T-helper 17 cell (primary cell): ENCODE data around the gene PSMC1. TPM values are rescaled to one million over a fixed set of nuclear protein-coding genes. Genes with fewer than 3 reads are reported as not detected.
"Not testable (repeated sequence)": the region's sequence is repeated elsewhere in the genome, so short reads cannot be mapped to it uniquely, and the experiment has no call there.

Source experiments
- ATAC-seq: fragments of 150-1000 bp; cut with Tn5 transposase; 2 replicates; pipeline ENCODE4 v1.10.0; 2021; ENCODE audit warnings: mild to moderate bottlenecking, moderate library complexity
- DNase-seq, 3 donors: peaks; one replicate each; pipeline versions ENCODE4 v3.0.0 to v3.0.0-alpha.2; 2020 to 2021
- H3K9me3 ChIP-seq: one replicate; pipeline ENCODE4 v1.7.0; 2013; ENCODE audit warnings: low read length, mild to moderate bottlenecking; ENCODE audit not compliant: control insufficient read depth, poor library complexity, severe bottlenecking
- H3K27ac Mint-ChIP-seq: one replicate; pipeline ENCODE4 v1.8.0; 2022; ENCODE audit warnings: mild to moderate bottlenecking, moderate library complexity, mixed read lengths
- H3K27me3 Mint-ChIP-seq: one replicate; pipeline ENCODE4 v1.8.0; 2022; ENCODE audit warnings: mixed read lengths
- H3K36me3 Mint-ChIP-seq: one replicate; pipeline ENCODE4 v1.8.0; 2022; ENCODE audit warnings: low read depth, mixed read lengths
- H3K4me1 Mint-ChIP-seq: one replicate; pipeline ENCODE4 v1.8.0; 2022; ENCODE audit warnings: mild to moderate bottlenecking, mixed read lengths
- H3K4me3 Mint-ChIP-seq: one replicate; pipeline ENCODE4 v1.8.0; 2022; ENCODE audit warnings: mild to moderate bottlenecking, moderate library complexity, mixed read lengths
- total RNA-seq, 4 donors: library from RNA in 2 of 4; stranded (reverse) in 2 of 4; gene quantifications; one replicate each; pipeline ENCODE4 v1.2.3 and lab custom pipeline; 2022 to 2026

Gene PSMC1
- total RNA-seq (10 to 100 TPM; 61.6 to 65.8 TPM), total RNA-seq (lab: John Stamatoyannopoulos, UW) (44.1 to 74.7 reads per million in 2 donors)

- peak; percentile 53 to 76 (median 57) for DNase-seq
- no peaks in the 10 kb centered on the region for H3K27me3 Mint-ChIP-seq
- peak within 1 kb of the TSS; percentile 97 for H3K27ac Mint-ChIP-seq
- peak; percentile 93 for ATAC-seq
- peaks cover 8% of the 10 kb centered on the region for H3K36me3 Mint-ChIP-seq
- peaks cover 23% of the 10 kb centered on the region for H3K4me1 Mint-ChIP-seq
- H3K9me3 ChIP-seq = no peaks in the 10 kb centered on the region
- H3K4me3 Mint-ChIP-seq = peak within 1 kb of the TSS; percentile 91
Measured at GRCh38 chr14:90256354-90257131, at the start of gene PSMC1. PSMC1 (plus strand) TSS chr14:90256553; CDS start chr14:90256598, 45 bp downstream.

GRCh38 chr14:90213099-90213748 lies 43.1 kb upstream of the PSMC1 start:
- H3K9me3 ChIP-seq = no peaks in the 10 kb centered on the region
- no peak overlapping the region for H3K4me3 Mint-ChIP-seq
- H3K4me1 Mint-ChIP-seq = no peaks in the 10 kb centered on the region
- DNase-seq = no peak
- peaks cover 2% of the 10 kb centered on the region for H3K36me3 Mint-ChIP-seq
- H3K27me3 Mint-ChIP-seq = peaks cover 32% of the 10 kb centered on the region
- no peak for ATAC-seq
- no peak overlapping the region for H3K27ac Mint-ChIP-seq

- H3K27ac Mint-ChIP-seq = no peak overlapping the region
- DNase-seq (no peak), ATAC-seq (no peak)
- peaks cover 10% of the 10 kb centered on the region for H3K27me3 Mint-ChIP-seq
- no peaks in the 10 kb centered on the region for H3K36me3 Mint-ChIP-seq
- no peaks in the 10 kb centered on the region for H3K4me1 Mint-ChIP-seq
- no peaks in the 10 kb centered on the region for H3K9me3 ChIP-seq
- no peak overlapping the region for H3K4me3 Mint-ChIP-seq
Measured at GRCh38 chr14:90228478-90228877, 27.9 kb upstream of the PSMC1 start.

GRCh38 chr14:90229942-90230341 lies 26.4 kb upstream of the PSMC1 start:
- not testable (repeated sequence) for ATAC-seq, H3K27ac Mint-ChIP-seq, H3K4me3 Mint-ChIP-seq, H3K36me3 Mint-ChIP-seq, H3K4me1 Mint-ChIP-seq, DNase-seq, H3K9me3 ChIP-seq
- H3K27me3 Mint-ChIP-seq = peaks cover 12% of the 10 kb centered on the region

GRCh38 chr14:90235179-90235976 lies 21.0 kb upstream of the PSMC1 start:
- H3K27me3 Mint-ChIP-seq = peaks cover 11% of the 10 kb centered on the region
- H3K27ac Mint-ChIP-seq = peak overlapping the region; percentile 12
- H3K36me3 Mint-ChIP-seq = peaks cover 3% of the 10 kb centered on the region
- ATAC-seq = peak; percentile 76
- peaks cover 2% of the 10 kb centered on the region for H3K4me1 Mint-ChIP-seq
- peaks cover 12% of the 10 kb centered on the region for H3K9me3 ChIP-seq
- H3K4me3 Mint-ChIP-seq = no peak overlapping the region
- DNase-seq = peak; percentile 29 to 37 (median 33)

GRCh38 chr14:90239139-90239538 lies 17.2 kb upstream of the PSMC1 start:
- Mint-ChIP-seq H3K4me1 (peaks cover 2% of the 10 kb centered on the region), H3K36me3 (peaks cover 3% of the 10 kb centered on the region), H3K27ac (no peak overlapping the region), H3K27me3 (peaks cover 11% of the 10 kb centered on the region), H3K4me3 (no peak overlapping the region)
- no peak for DNase-seq
- H3K9me3 ChIP-seq = peaks cover 26% of the 10 kb centered on the region
- ATAC-seq = no peak

- DNase-seq = no peak
- peaks cover 26% of the 10 kb centered on the region for H3K9me3 ChIP-seq
- H3K27me3 Mint-ChIP-seq = peaks cover 16% of the 10 kb centered on the region
- H3K27ac Mint-ChIP-seq = no peak overlapping the region
- no peak for ATAC-seq
- H3K4me3 Mint-ChIP-seq = no peak overlapping the region
- H3K36me3 Mint-ChIP-seq = no peaks in the 10 kb centered on the region
- no peaks in the 10 kb centered on the region for H3K4me1 Mint-ChIP-seq
Measured at GRCh38 chr14:90242444-90242843, 13.9 kb upstream of the PSMC1 start.

GRCh38 chr14:90246936-90247335 lies 9.4 kb upstream of the PSMC1 start:
- Mint-ChIP-seq H3K4me3 (no peak overlapping the region), H3K27me3 (peaks cover 36% of the 10 kb centered on the region), H3K4me1 (no peaks in the 10 kb centered on the region), H3K36me3 (peaks cover 4% of the 10 kb centered on the region), H3K27ac (no peak overlapping the region)
- ATAC-seq (no peak), DNase-seq (no peak)
- H3K9me3 ChIP-seq = peaks cover 3% of the 10 kb centered on the region

GRCh38 chr14:90247441-90247840 lies 8.9 kb upstream of the PSMC1 start:
- not testable (repeated sequence) for H3K4me1 Mint-ChIP-seq, DNase-seq, H3K4me3 Mint-ChIP-seq

GRCh38 chr14:90248594-90248993 lies 7.8 kb upstream of the PSMC1 start:
- H3K27ac Mint-ChIP-seq = no peak overlapping the region
- no peaks in the 10 kb centered on the region for H3K4me1 Mint-ChIP-seq
- H3K4me3 Mint-ChIP-seq = no peak overlapping the region
- DNase-seq (no peak), ATAC-seq (no peak)
- no peaks in the 10 kb centered on the region for H3K9me3 ChIP-seq
- peaks cover 34% of the 10 kb centered on the region for H3K27me3 Mint-ChIP-seq
- H3K36me3 Mint-ChIP-seq = peaks cover 4% of the 10 kb centered on the region

More at GRCh38 chr14:90247441-90247840, 8.9 kb upstream of the PSMC1 start:
- peaks cover 36% of the 10 kb centered on the region for H3K27me3 Mint-ChIP-seq
- H3K27ac Mint-ChIP-seq, H3K9me3 ChIP-seq, ATAC-seq, H3K36me3 Mint-ChIP-seq: not testable (repeated sequence)

- H3K9me3 ChIP-seq = no peaks in the 10 kb centered on the region
- no peak for ATAC-seq
- Mint-ChIP-seq H3K27ac (no peak overlapping the region), H3K4me1 (peaks cover 23% of the 10 kb centered on the region), H3K4me3 (no peak overlapping the region), H3K27me3 (peaks cover 9% of the 10 kb centered on the region), H3K36me3 (peaks cover 5% of the 10 kb centered on the region)
- no peak for DNase-seq
Measured at GRCh38 chr14:90253826-90254225, 2.5 kb upstream of the PSMC1 start.

- no peak for DNase-seq
Measured at GRCh38 chr14:90255871-90256270, 482 bp upstream of the PSMC1 start.

More at GRCh38 chr14:90255871-90256270, 482 bp upstream of the PSMC1 start:
- Mint-ChIP-seq H3K27ac (peak overlapping the region; percentile 97), H3K4me1 (peaks cover 23% of the 10 kb centered on the region), H3K4me3 (peak overlapping the region; percentile 91), H3K36me3 (peaks cover 4% of the 10 kb centered on the region), H3K27me3 (no peaks in the 10 kb centered on the region)
- ATAC-seq = no peak
- H3K9me3 ChIP-seq = no peaks in the 10 kb centered on the region
